SIG-M5 treated with dmso at 0.1 percent for 504 hours (cell line): ENCODE data around the gene ITPR1.

ENCODE experiments used
- DNase-seq: peaks from one replicate; lab custom pipeline; 2025; ENCODE audit not compliant: unreplicated experiment; lab: John Stamatoyannopoulos, UW

ITPR1 gene

GRCh38 chr3:4711680-4711992 lies 218.5 kb downstream of the ITPR1 start:
- DNase-seq: no peak

- DNase-seq: peak; percentile 31
These were observed 219.0 kb downstream of the ITPR1 start for GRCh38 chr3:4712109-4712508.

GRCh38 chr3:4714045-4714444 lies 220.9 kb downstream of the ITPR1 start:
- DNase-seq: no peak

GRCh38 chr3:4716266-4716665 lies 223.1 kb downstream of the ITPR1 start:
- no peak for DNase-seq

- no peak for DNase-seq
These were observed 223.7 kb downstream of the ITPR1 start for GRCh38 chr3:4716706-4717362.

- no peak for DNase-seq
These were observed 224.2 kb downstream of the ITPR1 start for GRCh38 chr3:4717363-4717740.

- DNase-seq: no peak
These were observed 225.1 kb downstream of the ITPR1 start for GRCh38 chr3:4718179-4718736.

GRCh38 chr3:4719046-4719501 lies 225.9 kb downstream of the ITPR1 start:
- no peak for DNase-seq

GRCh38 chr3:4720316-4721075 lies 227.3 kb downstream of the ITPR1 start:
- no peak for DNase-seq

- DNase-seq: no peak
These were observed 228.4 kb downstream of the ITPR1 start for GRCh38 chr3:4721511-4721911.

GRCh38 chr3:4722103-4722502 lies 229.0 kb downstream of the ITPR1 start:
- DNase-seq: peak; percentile 64

- no peak for DNase-seq
These were observed 231.0 kb downstream of the ITPR1 start for GRCh38 chr3:4724051-4724629.

- no peak for DNase-seq
These were observed 233.4 kb downstream of the ITPR1 start for GRCh38 chr3:4726549-4726948.

GRCh38 chr3:4729061-4729973 lies 236.2 kb downstream of the ITPR1 start:
- no peak for DNase-seq

GRCh38 chr3:4730719-4731118 lies 237.6 kb downstream of the ITPR1 start:
- DNase-seq: no peak

- no peak for DNase-seq
These were observed 238.5 kb downstream of the ITPR1 start for GRCh38 chr3:4731543-4732111.

GRCh38 chr3:4732925-4733324 lies 239.8 kb downstream of the ITPR1 start:
- no peak for DNase-seq

GRCh38 chr3:4734454-4734853 lies 241.3 kb downstream of the ITPR1 start:
- DNase-seq: no peak

- no peak for DNase-seq
These were observed 242.1 kb downstream of the ITPR1 start for GRCh38 chr3:4735243-4735642.

- DNase-seq: no peak
These were observed 243.2 kb downstream of the ITPR1 start for GRCh38 chr3:4736284-4736861.
